ENCODE measurements around the gene TFPI.

DNA sequence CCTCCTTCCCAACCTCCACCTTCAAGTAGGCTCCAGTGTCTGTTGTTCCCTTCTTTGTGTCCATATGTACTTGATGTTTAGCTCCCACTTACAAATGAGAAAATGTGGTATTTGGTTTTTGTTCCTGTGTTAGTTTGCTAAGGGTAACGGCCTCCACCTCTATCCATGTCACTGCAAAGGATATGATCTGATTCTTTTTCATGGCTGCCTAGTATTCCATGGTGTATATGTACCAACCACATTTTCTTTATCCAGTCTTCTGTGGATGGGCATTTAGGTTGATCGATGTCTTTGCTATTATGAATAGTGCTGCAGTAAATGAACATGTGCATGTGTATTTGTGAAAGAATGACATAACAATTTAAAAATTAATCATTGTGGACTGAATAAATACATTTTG lies 19.5 kb upstream of the TFPI start:
- no peak for TF ChIP-seq POLR2A (IDR thresholded peaks at IDR 0.05)
- TF ChIP-seq, protein P1, sequence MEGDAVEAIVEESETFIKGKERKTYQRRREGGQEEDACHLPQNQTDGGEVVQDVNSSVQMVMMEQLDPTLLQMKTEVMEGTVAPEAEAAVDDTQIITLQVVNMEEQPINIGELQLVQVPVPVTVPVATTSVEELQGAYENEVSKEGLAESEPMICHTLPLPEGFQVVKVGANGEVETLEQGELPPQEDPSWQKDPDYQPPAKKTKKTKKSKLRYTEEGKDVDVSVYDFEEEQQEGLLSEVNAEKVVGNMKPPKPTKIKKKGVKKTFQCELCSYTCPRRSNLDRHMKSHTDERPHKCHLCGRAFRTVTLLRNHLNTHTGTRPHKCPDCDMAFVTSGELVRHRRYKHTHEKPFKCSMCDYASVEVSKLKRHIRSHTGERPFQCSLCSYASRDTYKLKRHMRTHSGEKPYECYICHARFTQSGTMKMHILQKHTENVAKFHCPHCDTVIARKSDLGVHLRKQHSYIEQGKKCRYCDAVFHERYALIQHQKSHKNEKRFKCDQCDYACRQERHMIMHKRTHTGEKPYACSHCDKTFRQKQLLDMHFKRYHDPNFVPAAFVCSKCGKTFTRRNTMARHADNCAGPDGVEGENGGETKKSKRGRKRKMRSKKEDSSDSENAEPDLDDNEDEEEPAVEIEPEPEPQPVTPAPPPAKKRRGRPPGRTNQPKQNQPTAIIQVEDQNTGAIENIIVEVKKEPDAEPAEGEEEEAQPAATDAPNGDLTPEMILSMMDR (IDR thresholded peaks at IDR 0.05): no peak
